ENCODE results near the gene SUGP2. TPM values are rescaled to one million over a fixed set of nuclear protein-coding genes. Genes with fewer than 3 reads are reported as not detected.

SUGP2 gene
- total and polyA plus RNA-seq, 2 of the 13 experiments (the other 11 are each of a cell fraction or from before 2014, with no cell fraction given) = 40.6 to 57.7 TPM

- TF ChIP-seq NR2F6 (IDR thresholded peaks at IDR 0.05) (no peak), NR2F6 (CRISPR knock-in tag; IDR thresholded peaks at IDR 0.05) (no peak), ZNF121 (CRISPR knock-in tag; IDR thresholded peaks at IDR 0.05) (no peak), ZBTB8A (CRISPR knock-in tag; IDR thresholded peaks at IDR 0.05; ENCODE audit: borderline replicate concordance, low read depth) (no peak), ZNF276 (CRISPR knock-in tag; IDR thresholded peaks at IDR 0.05; ENCODE audit: low read depth) (peak; percentile 45; the same call in 1 of the 2 replicates), SCMH1 (CRISPR knock-in tag; IDR thresholded peaks at IDR 0.05; ENCODE audit: borderline replicate concordance) (no peak), MYC (CRISPR knock-in tag; IDR thresholded peaks at IDR 0.05; ENCODE audit: borderline replicate concordance) (peak; percentile 64; the same call in 1 of the 2 replicates), ZSCAN5A (CRISPR knock-in tag; IDR thresholded peaks at IDR 0.05; ENCODE audit: borderline replicate concordance) (no peak), ZNF407 (CRISPR knock-in tag; IDR thresholded peaks at IDR 0.05; ENCODE audit: not compliant biosample characterization) (no peak), ZNF260 (CRISPR knock-in tag; IDR thresholded peaks at IDR 0.05; ENCODE audit: borderline replicate concordance, low read depth) (no peak), ZNF124 (CRISPR knock-in tag; IDR thresholded peaks at IDR 0.05) (no peak)
- TF ChIP-seq, protein P1, sequence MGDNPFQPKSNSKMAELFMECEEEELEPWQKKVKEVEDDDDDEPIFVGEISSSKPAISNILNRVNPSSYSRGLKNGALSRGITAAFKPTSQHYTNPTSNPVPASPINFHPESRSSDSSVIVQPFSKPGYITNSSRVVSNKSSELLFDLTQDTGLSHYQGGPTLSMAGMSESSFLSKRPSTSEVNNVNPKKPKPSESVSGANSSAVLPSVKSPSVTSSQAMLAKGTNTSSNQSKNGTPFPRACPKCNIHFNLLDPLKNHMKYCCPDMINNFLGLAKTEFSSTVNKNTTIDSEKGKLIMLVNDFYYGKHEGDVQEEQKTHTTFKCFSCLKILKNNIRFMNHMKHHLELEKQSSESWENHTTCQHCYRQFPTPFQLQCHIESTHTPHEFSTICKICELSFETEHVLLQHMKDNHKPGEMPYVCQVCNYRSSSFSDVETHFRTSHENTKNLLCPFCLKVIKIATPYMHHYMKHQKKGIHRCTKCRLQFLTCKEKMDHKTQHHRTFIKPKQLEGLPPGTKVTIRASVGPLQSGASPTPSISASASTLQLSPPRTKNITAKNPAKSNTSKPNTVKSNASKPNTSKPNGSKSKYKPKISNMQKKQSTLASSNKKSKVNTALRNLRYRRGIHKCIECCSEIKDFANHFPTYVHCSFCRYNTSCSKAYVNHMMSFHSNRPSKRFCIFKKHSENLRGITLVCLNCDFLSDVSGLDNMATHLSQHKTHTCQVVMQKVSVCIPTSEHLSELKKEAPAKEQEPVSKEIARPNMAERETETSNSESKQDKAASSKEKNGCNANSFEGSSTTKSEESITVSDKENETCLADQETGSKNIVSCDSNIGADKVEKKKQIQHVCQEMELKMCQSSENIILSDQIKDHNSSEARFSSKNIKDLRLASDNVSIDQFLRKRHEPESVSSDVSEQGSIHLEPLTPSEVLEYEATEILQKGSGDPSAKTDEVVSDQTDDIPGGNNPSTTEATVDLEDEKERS (CRISPR knock-in tag; IDR thresholded peaks at IDR 0.05) = no peak
These were observed 30.1 kb upstream of the SUGP2 start, which contains the start of gene SLC25A42 (continued) for GRCh38 chr19:19063183-19064097.
